Measurements from ENCODE around the gene ZFAND3.
"Not testable (repeated sequence)": the region's sequence is repeated elsewhere in the genome, so short reads cannot be mapped to it uniquely, and the experiment has no call there.

The ZFAND3 gene

DNA sequence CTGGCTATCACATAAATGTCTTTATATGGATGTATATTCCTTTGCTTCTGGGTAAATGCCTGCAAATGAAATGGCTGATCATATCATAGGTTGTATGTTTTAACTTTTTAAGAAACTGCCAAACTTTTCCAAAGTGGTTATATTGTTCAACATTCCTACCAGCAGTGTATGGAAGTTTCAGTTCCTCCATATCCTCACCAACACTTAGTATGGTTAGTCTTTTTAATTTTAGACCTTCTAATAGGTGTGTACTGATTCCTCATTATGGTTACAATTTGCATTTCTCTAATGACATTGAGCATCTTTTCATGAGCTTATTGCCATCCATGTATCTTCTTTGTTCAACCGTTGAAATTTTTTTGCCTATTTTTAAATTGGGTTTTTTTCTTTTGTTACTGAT lies 155.4 kb downstream of the ZFAND3 start:
- no peak for DNase-seq

DNA sequence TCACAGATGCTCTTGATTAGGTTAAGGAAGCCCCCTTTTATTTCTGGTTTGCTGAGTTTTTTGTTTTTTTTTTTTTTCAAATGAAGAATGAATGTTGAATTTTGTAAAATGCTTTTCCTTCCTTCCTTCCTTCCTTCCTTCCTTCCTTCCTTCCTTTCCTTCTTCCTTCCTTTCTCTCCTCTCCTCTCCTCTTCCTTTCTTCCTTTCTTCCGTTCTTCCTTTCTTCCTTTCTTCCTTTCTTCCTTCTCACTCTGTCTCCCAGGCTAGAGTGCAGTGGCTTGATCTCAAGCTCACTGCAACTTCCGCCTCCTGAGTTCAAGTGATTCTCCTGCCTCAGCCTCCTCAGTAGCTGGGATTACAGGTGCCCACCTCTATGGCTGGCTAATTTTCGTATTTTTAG lies 158.2 kb downstream of the ZFAND3 start:
- DNase-seq = no peak

DNA sequence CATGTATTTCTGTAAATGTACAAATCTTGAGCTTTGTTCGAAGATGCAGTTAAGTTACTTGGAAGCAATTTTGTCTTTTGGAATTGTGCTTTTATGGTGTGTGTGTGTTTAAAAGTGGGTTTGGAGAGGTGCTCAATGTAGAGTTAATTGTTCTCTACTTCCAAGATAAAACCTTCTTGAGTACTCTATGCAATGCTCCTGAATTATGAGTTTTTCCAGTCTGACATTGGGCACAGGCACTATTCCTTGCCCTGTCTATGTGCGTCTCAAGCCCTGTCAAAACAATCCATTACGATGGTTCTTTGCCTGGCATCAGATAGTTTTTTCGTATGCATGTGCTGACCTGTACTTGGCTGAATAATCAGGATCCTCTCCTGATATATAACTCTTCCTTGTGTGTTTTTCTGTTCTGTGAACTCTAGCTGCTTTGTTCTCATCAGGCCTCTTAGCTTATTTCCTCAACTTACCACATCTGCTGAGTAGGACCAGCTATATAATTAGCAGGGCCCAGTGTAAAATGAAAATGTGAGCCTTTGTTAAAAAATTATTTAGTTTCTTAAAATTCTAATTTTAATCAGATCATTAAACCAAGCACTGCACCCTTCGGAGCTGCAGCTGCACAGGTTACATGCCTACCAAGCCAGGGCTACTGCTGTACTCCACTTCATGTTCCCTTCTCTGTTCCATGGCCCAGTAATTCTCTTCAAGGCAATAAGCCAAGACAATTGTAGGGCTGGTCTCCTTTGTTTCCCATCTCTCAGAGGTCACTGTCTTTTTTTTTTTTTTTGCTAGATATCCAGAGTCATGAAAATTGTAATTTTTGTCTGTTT lies 160.1 kb downstream of the ZFAND3 start:
- DNase-seq = no peak

DNA sequence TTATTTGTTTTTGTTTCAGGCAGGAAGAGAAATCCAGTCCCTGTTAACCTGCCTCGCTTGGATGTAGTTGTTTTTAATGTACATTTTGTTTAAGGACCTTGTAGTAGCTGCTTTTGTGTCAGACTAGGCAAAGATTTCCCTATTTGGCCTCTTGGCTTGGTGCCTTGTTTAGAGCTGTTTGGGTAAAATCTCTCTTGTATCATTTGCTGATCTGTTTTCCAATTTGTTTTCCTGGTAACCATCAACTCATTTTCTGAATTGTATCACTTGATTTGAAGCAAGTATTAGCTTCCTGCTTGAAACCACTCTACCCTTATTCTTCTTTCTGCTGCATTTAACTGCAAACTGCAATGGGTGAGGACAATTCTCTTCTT lies 160.7 kb downstream of the ZFAND3 start:
- no peak for DNase-seq

GRCh38 chr6:37981626-37982025 lies 162.1 kb downstream of the ZFAND3 start:
- DNase-seq = no peak

DNA sequence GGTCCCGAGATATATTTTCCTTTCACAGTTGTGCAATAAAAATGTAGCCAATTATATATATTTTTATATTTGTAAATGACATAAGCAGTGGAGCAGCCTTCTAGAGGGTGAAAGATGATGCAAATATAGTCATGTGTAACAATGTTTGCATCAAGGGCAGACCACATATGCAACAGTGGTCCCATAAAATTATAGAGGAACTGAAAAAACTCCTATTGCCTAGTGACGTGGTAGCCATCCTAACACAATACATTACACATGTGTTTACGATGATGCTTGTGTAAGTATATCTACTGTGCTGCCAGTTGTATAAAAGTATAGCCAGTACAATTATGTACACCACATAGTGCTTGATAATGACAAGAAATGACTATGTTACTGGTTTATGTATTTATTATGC lies 162.8 kb downstream of the ZFAND3 start:
- no peak for DNase-seq

DNA sequence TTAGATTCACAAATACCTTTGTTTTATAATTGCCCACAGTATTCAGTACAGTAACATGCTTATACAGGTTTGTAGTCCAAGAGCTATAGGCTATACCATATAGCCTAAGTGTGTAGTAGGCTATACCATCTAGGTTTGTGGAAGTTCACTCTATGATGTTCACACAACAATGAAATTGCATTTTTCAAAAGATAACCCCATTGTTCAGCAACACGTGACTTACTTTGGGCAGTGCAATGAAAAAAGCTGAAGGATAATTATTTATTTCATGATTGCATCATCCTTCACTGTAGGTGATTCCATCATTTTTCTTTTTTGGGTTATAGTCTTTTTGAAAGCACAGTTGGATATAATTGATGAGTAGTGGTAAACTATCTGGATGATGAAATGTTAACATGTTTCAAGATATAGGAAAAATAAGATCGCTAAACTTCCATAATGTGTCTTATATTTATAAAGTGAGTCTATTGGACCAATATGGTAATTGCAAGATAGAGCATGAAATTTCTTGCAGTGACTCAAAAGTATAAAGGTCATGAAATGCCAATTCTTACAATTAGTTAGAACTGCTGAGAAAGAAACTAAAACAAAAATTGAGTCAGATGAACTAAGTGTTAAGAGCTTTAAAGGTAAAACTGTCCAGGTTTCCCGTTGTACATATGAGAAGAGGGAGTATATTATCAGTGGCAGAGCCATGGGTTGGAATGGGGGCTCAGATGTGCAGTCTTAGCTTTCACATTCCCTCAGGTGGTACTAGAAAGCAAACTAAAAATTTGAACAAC lies 164.4 kb downstream of the ZFAND3 start:
- DNase-seq = no peak

DNA sequence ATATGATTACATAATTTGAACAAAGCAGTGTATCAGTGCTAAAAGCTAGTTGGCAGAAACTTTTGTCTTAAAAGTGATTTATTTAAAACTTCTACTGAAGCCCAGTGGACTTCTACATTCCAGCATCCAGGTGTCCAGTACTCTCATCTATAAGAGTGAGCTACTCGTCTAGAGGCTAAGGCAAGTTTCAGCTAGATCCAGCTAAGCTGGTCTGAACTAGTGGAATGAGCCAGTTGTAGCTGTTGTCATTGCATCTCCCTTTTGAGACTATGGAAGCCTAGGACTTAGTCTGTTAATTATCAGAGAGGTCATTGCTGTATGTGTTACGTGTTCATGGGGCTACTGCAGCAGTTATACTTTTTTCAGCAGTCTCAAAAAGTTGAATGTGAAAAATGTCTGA lies 165.1 kb downstream of the ZFAND3 start:
- no peak for DNase-seq

GRCh38 chr6:37985355-37985754 lies 165.8 kb downstream of the ZFAND3 start:
- no peak for DNase-seq

- no peak for DNase-seq
Observed at GRCh38 chr6:37987018-37987417, 167.5 kb downstream of the ZFAND3 start.

GRCh38 chr6:37987559-37987958 lies 168.0 kb downstream of the ZFAND3 start:
- no peak for DNase-seq

GRCh38 chr6:37988127-37988526 lies 168.6 kb downstream of the ZFAND3 start:
- no peak for DNase-seq

DNA sequence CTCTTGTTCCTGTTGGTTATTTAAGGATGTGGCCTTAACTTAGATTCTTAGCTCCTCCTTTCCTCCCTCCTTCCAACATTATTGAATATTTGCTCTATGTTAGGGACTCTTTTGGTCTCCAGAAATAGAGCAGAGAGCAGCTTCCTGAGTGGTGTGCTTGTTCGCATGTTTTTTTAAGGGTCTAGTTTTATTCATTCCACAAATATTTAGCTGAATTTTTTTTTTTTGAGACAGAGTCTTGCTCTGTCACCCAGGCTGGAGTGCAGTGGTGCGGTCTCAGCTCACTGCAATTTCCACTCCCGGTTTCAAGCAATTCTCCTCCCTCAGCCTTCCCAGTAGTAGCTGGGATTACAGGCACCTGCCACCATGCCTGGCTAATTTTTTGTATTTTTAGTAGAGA lies 169.2 kb downstream of the ZFAND3 start:
- DNase-seq = no peak

- DNase-seq = no peak
Observed at GRCh38 chr6:37990762-37991525, 171.4 kb downstream of the ZFAND3 start.

GRCh38 chr6:37992749-37993148 lies 173.2 kb downstream of the ZFAND3 start:
- no peak for DNase-seq

GRCh38 chr6:37993194-37993593 lies 173.7 kb downstream of the ZFAND3 start:
- not testable (repeated sequence) for DNase-seq

DNA sequence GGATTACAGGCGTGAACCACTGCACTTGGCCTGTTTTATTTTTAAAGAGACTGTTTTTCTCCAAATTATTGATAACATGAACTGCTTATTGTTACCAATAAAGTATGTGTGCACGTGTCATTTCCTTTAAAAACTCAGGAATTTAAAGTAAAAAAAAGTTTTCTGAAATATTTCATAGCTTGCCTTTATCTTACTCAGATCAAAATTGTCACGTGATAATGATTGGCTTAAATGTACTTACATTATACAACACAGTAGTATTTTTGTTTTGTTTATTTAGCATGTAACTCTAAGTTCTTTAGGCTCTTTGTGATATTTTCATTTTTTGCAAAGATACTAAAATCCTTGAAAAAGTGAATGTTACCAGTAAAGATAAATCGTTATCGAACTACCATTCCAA lies 174.1 kb downstream of the ZFAND3 start:
- no peak for DNase-seq

DNA sequence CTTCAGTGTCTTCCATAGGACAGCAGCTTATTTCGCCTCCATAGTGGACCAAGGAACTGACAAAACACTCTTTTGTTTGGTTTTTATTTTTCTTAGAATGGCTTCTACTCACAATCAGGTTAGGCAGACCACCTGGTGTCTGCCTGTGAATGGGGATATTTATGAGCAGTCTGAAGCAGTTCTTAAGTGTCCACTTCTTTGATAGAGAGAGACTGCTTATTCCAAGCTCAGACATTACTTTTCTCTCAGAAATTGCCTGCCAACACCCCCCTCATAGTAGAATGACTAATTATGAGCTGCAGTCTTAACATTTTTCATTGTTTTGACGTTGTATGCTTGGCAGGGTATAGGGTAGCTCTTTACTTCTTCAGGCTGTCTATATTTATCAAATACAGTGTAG lies 174.7 kb downstream of the ZFAND3 start:
- DNase-seq = no peak

DNA sequence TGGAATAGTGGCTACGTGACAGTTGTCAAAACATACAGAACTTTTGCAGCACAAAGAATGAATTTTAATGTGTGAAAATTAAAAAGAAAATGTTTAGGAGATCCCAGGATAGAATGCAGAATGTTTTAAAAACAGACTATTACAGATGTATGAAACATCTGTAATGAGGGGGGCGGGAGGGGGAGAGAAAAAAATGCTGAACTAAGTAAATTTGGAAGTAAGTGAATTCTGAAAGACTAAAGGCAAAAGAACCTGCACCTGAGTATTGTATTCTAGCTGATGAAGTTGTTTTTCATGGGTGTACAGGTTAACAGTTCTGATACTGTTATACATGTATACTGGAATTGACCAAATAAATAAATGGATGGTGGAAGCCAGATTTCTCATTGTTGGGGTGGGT lies 178.8 kb downstream of the ZFAND3 start:
- DNase-seq = no peak

- DNase-seq = no peak
Observed at GRCh38 chr6:38001386-38001785, 181.9 kb downstream of the ZFAND3 start.

GRCh38 chr6:38004908-38005307 lies 185.4 kb downstream of the ZFAND3 start:
- DNase-seq = no peak

DNA sequence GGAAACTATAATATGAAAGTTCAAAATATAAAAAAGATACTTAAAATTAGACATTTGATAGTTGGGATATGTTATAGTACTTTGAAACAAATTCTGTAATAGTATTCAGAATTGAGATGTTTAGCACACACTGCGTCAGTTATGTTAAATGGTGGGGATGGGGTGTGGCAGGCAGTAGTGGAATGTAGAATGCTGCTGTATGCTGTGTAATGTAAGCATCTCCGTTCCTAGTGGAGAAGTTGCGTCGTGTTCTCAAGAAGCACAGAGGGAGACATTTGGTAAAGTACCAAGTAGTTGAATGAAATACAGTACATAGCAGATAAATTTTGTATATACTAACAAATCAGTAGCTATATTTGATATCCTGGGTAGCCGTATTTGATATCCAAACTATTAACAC lies 192.4 kb downstream of the ZFAND3 start:
- DNase-seq = no peak

GRCh38 chr6:38012573-38012972 lies 193.0 kb downstream of the ZFAND3 start:
- DNase-seq = no peak

DNA sequence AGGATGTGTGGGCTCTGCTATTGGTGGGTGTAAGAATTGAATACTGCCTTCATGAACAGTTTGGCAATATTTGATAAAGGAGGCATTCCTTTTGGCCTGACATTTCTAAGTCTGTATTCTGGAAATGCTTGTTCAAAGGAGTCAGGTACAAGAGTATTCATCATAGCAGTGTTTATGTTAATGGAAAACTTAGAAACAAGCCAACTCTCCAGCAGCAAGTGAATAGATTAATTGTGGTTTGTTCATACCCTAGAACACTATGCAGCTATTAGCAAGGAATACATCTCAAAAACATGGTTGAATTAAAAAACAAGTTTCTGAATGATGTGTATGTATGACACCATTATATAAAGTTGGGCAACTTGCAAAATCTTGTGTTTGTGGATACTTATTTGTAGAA lies 195.8 kb downstream of the ZFAND3 start:
- DNase-seq = no peak
